NB4 (cell line): ENCODE measurements around the gene MIER3.

ENCODE experiments used
- DNase-seq: peaks from one replicate; pipeline ENCODE4 v3.0.0; 2010; ENCODE audit warnings: low read depth
- H3K4me3 ChIP-seq: one replicate; pipeline ENCODE4 v1.5.1; 2011; ENCODE audit warnings: mild to moderate bottlenecking, low read depth, low read length, moderate library complexity
- CTCF ChIP-seq: IDR thresholded peaks from one replicate; pipeline ENCODE4 v1.5.1; 2012; ENCODE audit warnings: low read depth, low read length
- MAX ChIP-seq: IDR thresholded peaks from 2 replicates; pipeline ENCODE4 v1.6.1; 2011; ENCODE audit warnings: low read depth, low read length
- MYC ChIP-seq: IDR thresholded peaks from 2 replicates; pipeline ENCODE4 v1.6.1; 2011; ENCODE audit warnings: low read depth, low read length
- POLR2A ChIP-seq: IDR thresholded peaks from 2 replicates; pipeline ENCODE4 v1.6.1; 2011; ENCODE audit warnings: mild to moderate bottlenecking; ENCODE audit not compliant: insufficient read length; ENCODE audit errors: extremely low read depth

Gene MIER3

DNA sequence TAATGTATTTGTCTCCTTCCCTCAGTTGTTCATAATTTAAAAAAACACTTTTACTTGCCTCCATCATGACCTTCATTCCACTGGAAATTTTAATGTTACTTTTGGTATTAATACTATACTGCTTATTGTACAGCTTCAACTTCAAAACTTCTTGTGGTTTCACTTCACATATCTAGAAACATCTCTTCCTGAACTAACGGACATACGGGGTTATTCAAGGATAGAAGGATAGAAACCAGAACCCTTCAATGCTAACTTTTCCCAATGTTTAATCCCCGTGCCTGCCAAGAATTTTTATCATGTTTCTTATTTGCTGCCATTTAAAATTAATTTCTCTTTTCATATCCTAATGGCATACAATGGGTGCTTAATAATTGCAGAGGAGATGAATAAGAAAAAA, 78.9 kb downstream of the MIER3 start:
- no peak for TF ChIP-seq MAX
- no peak for TF ChIP-seq POLR2A
- no peak for TF ChIP-seq CTCF
- no peak for TF ChIP-seq MYC
- H3K4me3 ChIP-seq: no peak overlapping the region
- DNase-seq: no peak

DNA sequence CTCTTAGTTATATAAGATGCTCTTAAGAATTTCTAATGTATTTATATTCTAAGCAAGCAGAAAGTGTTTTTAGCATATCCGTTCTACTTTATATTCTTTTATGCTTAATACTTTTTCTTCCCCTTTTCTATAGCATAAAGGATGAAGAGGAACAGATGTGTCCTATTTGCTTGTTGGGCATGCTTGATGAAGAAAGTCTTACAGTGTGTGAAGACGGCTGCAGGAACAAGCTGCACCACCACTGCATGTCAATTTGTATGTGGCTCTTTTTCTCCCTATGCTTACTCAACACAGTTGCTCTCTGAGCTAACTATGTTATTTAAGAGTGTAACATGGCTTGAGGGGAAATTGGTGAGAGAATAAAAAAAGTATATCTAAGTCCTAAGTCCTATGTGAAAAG, 80.1 kb downstream of the MIER3 start:
- no peak for DNase-seq
- TF ChIP-seq MAX (no peak), POLR2A (no peak), MYC (no peak), CTCF (no peak)
- no peak overlapping the region for H3K4me3 ChIP-seq
